Fibroblast of skin of right biceps (primary cell): ENCODE results near the gene SRRM3.
"Not testable (repeated sequence)": the region's sequence is repeated elsewhere in the genome, so short reads cannot be mapped to it uniquely, and the experiment has no call there.

ENCODE experiments used
- DNase-seq: peaks from one replicate; pipeline ENCODE4 v3.0.0-alpha.2; 2013

The SRRM3 gene

DNA sequence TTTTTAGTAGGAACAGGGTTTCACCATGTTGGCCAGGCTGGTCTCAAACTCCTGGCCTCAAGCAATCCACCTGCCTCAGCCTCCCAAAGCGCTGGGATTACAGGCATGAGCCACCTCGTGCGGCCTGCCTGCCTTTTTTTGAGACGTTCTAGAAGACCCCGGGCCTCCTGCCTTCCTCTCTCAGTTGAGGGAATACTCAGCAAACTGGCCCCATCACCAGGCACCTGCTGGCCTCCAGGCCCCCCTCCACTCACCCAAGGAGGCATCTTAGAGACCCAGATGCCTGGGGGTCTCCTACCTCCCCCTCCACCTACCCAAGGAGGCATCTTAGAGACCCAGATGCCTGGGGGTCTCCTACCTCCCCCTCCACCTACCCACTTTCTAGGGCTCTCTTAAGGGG lies 91.2 kb downstream of the SRRM3 start:
- not testable (repeated sequence) for DNase-seq

DNA sequence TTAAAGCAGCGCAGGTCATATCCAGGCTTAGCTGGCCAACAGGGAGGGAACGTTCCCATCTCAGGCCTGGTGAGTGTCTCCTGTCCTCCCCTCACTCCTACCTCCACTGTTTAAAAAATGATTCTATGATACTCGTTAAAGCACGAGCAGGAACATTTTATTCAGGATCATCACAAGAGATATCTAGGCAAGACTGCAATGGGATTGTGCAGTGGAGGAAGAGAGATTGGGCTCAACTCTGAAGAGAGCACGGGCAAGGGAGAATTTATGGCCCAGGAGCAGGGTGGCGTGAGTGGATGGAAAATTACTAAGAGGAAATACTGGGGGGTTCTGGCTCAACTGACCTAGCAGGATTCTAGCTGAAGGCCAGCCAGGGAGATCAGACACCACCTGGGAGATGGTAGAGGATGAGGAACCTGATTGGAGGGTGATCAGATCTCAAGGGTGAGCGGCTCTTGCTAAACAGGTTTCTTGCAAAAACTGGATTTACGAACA lies 91.8 kb downstream of the SRRM3 start:
- DNase-seq: no peak

DNA sequence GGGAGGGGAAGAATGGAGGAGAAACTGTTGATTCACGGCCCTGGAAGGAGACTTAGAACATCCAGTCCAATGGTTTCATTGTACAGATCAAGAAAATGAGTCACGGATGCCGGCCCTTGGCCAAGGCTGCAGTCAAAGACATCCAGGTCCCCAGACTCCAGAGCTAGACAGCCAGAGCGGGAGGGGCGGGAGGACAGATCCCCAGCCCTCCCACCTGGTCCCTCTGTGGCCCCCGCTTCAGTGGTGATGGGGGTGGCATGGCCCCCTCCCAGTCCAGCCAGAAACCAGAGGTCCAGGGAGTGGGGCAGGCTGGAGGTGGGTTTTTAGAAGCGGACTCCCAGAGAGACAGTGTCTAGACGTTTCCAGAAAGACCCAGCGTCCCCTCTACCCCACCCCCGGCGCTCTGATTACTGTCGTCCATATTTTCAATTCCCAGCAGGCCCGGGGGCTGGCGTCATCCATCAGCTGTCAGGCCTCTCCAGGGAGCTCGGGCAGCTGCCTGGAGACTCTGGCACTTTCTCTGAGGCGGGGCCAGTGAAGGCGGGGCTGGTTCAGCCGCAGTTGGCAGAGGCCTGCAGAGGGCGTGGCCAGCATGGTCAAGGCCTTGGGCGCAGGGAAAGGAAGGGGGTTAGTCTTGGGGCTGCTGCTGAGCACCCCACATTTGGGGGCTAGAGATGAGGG lies 92.8 kb downstream of the SRRM3 start:
- peak; percentile 97 for DNase-seq

DNA sequence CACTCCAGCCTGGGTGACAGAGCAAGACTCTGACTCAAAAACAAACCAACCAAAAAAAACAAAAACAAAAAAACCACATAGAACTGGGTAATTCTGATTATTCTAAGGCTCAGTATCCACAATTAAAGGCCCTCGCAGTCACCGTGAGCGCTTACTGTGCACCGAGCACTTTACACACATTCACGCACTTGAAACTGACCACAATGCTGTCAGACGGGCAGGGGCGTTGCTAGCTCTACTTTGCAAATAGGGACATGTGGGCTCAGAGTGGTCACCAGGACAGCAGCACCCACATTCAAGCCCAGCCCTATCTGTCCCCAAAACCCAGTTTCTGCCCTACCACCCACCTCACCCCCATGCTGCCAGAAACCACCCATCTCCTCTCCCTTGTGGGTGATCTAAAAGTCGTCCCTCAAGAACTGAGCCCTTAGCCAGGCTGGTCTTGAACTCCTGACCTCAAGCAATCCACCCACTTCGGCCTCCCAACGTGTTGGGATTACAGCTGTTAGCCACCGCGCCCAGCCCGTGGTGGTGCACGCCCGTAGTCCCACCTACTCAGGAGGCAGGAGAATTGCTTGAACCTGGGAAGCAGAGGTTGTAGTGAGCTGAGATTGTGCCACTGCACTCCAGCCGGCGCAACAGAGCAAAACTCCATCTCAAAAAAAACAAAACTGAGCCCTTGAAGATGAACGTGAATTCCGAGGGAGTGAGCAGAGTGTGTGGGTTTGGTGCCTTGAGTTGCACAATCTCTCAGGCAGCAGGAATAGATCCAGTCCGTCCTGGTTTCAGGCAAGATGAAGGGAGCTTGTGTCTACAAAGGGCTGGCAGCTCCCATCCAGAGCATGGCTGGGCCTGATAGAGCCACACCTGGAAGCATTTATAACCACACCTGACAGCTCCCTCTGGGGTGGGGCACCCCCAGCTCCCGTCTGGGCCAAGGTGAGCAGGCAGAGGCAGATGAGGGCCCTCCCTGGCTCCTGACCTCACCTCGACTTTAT lies 95.3 kb downstream of the SRRM3 start:
- DNase-seq: peak; percentile 81

DNA sequence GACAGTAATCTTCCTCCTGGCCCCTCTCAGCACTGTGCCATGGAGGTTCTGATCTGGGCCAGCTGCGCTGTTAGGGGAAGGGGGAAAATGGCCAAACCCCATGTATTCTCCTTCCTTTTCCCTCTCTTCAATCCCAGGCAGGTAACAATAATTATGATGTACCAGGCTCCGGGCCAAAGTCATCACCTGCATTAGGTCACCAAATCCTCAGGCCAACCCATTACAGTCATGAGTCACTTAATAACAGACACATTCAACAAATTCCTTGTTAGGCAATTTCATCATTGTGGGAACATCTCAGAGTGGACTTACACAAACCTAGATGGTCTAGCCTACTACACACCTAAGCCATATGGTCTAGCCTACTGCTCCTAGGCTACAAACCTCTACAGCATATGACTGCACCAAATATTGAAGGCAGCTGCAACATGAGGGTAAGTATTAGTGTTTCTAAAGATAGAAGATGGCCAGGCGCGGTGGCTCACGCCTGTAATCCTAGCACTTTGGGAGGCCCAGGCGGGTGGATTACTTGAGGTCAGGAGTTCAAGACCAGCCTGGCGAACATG lies 98.6 kb downstream of the SRRM3 start:
- peak; percentile 81 for DNase-seq

DNA sequence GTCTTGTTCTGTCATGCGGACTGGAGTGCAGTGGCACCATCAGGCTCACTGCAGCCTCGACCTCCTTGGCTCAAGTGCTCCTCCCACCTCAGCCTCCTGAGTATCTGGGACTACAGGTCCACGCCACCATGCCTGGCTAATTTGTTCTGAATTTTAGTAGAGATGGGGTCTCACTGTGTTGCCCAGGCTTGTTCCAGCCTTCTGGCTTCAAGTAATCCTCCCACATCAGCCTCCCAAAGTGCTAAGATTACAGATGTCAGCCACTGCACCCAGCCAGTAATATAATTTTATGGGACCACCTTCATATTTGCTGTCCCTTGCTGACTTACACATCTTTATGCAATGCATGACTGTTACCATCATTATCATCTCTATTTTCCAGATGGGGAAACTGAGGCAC lies 99.3 kb downstream of the SRRM3 start:
- no peak for DNase-seq

DNA sequence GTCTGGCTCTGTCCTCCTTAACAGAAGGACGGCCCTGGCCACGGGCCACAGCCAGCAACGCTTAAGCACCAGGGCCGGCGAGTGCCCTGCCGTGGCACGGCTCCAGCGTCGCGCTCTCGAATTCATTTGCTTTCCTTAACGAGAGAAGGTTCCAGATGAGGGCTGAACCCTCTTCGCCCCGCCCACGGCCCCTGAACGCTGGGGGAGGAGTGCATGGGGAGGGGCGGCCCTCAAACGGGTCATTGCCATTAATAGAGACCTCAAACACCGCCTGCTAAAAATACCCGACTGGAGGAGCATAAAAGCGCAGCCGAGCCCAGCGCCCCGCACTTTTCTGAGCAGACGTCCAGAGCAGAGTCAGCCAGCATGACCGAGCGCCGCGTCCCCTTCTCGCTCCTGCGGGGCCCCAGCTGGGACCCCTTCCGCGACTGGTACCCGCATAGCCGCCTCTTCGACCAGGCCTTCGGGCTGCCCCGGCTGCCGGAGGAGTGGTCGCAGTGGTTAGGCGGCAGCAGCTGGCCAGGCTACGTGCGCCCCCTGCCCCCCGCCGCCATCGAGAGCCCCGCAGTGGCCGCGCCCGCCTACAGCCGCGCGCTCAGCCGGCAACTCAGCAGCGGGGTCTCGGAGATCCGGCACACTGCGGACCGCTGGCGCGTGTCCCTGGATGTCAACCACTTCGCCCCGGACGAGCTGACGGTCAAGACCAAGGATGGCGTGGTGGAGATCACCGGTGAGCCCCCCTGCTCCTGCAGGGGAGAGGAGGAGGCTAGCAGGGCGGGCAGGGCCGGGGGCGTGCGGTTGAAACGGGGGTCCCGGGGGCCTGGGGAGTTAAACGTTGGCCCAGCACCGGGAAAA lies 100.9 kb downstream of the SRRM3 start, which contains the start of gene HSPB1:
TSS of gene HSPB1 (plus strand) at position 327 of the 855 bp plus-strand sequence. CDS start at position 367, 40 bp downstream.
- DNase-seq: peak; percentile 94

DNA sequence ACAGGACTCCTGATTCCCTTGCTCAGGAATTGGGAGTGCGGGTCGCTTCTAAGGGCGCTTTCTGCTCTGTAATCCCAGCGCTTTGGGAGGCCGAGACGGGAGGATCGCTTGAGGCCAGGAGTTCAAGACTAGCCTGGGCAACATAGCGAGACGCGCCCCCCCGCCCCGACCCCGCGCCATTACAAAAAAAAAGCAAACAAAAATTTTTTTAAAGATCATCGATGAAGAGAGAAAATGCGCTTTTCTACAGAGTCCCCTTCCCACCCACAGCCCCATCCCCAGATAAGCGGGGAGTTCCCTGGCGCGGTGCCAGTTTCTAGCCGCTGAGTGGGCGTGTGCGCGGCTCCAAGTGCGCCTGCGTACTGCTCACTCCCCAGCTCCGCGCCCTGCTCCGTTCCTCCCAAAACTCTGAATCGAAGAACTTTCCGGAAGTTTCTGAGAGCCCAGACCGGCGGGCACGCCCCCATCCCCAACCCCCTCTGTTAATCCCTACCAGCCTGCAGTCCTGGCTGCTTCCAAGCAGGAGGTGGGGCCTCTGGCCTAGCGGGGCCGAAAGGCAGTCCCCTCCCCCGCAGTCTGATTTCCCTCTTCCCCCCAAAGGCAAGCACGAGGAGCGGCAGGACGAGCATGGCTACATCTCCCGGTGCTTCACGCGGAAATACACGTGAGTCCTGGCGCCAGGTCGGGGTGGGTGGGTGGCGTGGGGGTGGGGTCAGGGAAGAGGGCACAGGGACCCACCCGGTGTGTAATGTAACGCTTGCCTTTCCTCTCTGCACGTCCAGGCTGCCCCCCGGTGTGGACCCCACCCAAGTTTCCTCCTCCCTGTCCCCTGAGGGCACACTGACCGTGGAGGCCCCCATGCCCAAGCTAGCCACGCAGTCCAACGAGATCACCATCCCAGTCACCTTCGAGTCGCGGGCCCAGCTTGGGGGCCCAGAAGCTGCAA lies 101.8 kb downstream of the SRRM3 start:
- DNase-seq: peak; percentile 96

DNA sequence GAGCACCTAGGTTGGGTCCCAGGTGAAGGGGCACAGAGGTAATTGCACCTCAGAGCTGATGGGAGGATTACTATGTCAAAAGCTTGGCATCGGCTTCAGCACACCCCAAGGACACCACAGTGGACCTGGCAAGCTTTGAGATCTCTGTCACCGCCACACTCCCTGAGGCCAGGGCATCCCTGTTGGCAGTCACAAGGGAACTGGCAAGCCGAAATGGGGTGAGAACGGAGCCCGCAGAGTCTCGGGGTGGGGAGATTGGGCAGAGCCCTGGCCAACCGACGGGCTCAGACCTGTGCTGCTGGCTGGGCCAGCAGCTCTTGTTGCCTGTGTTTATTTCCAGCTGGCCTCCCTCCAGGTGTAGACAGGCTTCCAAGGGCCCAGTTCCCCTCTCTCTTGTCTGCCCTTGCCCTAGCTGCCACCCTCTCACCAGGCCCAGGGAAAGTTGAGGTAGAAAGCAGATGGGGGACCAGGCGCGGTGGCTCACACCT lies 103.2 kb downstream of the SRRM3 start:
- no peak for DNase-seq

DNA sequence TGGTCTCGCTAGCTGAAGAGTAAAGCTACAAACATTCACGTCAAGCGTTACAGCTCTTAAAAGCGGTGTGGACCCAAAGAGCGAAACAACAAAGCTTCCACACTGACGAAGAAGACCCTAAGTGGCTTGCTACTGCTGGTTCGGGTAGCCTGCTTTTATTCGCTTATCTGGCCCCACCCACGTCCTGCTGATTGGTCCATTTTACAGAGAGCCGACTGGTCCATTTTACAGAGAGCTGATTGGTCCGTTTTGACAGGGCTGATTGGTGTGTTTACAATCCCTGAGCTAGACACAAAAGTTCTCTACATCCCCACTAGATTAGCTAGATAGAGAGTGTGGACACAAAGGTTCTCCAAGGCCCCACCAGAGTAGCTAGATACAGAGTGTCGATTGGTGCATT lies 107.2 kb downstream of the SRRM3 start:
- DNase-seq: not testable (repeated sequence)

DNA sequence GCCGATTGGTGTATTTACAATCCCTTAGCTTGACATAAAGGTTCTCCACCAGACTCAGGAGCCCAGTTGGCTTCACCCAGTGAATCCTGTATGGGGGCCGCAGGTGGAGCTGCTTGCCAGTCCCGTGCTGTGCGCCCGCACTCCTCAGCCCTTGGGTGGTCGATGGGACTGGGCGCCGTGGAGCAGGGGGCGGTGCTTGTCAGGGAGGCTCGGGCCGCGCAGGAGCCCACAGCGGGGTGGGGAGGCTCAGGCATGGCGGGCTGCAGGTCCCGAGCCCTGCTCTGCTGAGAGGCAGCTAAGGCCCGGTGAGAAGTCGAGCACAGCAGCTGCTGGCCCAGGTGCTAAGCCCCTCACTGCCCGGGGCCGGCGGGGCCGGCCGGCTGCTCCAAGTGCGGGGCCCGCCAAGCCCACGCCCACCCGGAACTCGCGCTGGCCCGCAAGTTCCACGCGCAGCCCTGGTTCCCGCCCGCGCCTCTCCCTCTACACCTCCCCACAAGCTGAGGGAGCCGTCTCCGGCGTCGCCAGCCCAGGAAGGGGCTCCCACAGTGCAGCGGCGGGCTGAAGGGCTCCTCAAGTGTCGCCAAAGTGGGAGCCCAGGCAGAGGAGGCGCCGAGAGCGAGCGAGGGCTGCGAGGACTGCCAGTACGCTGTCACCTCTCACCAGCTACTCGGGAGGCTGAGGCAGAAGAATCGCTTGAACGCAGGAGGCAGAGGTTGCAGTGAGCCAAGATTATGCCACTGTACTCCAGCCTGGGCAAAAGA lies 107.8 kb downstream of the SRRM3 start:
- DNase-seq: not testable (repeated sequence)

DNA sequence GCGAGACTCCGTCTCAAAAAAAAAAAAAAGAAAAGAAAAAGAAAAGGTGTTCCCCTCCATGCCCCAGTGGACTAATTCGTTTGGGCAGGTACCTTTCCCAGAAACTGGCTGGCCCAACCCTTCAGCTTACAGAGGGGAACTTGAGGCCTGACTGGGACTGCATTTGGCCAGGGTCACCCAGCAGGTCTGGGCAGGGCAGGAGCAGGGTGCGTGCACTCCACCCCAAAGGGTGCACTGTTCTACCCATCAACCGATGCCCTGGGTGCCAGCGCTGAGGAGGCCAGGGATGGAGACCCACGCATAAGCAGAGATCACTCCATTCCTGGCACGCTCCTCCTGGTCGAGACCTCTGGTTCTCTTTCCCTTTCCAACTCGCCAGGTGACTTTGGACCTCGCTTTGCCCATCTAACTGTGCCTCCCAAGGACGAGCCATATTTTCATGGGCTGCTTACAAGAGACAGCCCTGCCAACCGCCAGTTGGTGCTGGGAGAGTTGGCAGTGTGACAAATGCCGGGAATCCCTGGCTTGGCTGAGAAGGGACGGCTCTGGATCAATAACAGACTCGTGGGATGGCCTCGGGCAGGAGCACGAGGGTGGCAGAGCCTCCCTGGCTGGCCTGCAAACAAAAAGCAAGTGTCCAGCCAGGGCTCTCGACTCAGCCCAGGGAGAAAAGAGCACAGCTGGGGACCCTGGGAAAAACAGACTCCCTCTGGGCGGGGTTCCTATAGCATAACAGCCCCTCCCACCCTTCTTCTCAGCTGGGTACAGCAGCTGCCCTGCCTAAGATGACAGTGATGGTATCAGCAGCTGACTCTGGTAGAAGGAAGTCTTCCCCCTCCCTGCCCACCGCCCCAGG lies 108.6 kb downstream of the SRRM3 start:
- DNase-seq: no peak

DNA sequence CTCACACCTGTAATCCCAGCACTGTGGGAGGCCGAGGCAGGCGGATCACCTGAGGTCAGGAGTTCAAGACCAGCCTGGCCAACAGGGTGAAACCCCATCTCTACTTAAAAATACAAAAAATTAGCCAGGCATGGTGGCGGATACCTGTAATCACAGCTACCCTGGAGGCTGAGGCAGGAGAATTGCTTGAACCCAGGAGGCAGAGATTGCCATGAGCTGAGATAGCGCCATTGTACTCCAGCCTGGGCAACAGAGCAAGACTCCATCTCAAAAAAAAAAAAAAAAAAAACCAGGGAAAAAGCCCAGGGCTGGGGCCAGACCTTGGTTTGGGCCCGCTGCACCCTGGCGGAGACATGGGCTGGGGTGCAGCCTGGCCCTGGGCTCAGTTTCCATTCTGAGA lies 110.1 kb downstream of the SRRM3 start:
- DNase-seq: not testable (repeated sequence)

DNA sequence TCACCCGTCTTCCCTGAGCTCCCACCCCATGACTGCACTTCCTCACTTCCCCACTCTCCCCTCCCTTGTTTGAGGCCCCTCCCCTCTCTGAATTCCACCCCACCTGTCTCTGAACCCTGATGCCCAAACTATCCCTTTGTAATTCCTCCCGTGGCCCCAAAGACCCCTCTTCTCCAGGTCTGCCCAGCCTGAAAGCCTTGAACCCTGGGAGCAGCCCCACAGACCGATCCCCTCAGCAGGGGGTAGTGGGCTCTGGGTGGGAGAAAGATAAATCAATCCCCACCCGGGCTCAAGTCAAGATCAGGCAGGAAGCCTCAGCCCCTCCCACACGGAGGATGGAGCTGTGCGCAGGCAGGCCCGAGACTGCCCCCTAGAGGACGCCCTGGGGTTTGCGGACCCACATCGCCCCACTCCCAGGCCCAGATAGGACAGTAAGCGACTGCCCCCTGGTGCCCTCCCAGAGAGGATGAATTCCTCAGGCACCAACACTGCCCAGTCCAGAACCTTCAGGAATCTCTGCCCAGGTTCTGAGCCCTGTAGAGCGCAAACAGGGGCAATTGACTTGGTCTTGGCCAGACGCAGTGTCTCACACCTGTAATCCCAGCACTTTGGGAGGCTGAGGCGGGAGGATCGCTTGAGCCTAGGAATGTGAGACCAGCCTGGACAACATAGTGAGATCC lies 112.5 kb downstream of the SRRM3 start:
- DNase-seq: peak; percentile 87

DNA sequence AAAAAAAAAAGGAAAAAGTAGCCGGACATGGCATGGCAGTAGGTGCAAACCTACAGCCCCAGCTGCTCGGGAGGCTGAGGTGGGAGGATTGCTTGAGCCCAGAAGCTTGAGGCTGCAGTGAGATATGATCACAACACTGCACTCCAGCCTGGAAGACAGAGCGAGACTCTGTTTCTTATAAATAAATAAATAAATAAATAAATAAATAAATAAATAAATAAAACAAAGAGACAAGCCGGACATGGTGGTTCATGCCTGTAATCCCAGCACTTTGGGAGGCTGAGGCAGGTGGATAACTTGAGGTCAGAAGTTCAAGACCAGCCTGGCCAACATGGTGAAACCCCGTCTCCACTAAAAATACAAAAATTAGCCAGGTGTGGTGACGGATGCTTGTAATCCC lies 113.0 kb downstream of the SRRM3 start:
- not testable (repeated sequence) for DNase-seq

DNA sequence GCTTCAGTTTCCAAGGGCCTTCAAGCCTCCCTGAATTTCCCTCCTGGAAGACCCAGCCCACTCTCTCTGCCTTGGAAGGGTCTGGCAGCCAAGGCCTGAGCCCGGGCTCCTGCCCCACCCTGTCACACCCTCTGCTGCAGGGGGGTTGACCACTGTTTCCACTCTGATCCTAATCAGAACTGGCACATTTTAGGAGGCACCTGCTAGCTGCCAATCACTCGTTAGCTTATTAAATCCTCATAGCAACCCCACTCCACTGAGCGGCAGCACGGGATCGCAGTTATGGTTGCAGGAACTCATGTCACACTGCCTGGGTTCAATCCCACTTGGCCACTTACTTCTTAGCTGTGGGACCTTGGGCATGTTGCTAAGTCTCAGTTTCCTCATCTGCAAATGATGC lies 113.7 kb downstream of the SRRM3 start:
- no peak for DNase-seq

DNA sequence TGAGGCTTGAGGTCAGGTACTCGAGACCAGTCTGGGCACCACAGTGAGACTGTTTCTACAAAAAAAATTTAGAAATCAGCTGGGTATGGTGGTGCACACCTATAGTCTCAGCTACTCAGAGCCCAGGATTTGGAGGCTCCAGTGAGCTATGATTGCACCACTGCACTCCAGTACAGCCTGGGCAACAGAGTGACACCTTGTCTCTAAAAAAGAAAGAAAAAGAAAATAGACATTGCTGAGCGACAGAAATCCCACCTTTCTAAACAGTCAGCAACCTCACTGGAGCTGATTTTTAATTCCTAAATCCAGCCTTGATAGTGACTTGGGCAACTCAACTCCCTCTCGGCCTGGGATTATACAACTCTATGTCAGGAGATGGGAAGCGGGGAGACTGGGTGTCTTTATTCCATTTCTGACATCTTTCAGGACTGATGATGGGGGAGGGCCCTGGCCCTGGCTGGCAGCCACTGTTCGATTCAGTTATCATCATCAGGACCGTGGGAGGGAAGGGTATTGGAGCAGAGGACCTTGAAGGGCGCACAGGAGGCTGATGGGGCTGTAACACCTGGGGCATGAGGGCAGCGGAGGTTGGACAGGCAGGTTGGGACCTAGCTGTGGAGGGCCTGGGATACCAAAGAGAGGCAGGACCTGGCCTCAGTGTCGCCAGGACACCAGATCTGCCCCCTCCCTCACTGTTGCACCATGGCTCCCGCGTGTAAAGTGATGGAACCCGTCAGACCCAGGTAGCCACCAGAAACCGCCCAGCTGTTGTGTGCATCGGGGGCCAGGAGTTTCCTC lies 115.5 kb downstream of the SRRM3 start:
- DNase-seq: no peak
